H1 (cell line): ENCODE data around the gene RAPGEF5. TPM values are rescaled to one million over a fixed set of nuclear protein-coding genes. Genes with fewer than 3 reads are reported as not detected.

Source experiments
- CTCF ChIA-PET: fragments of 300-600 bp; sonication (Branson Sonifier 250); formaldehyde crosslinking; loops from one replicate; lab custom pipeline; 2021; ENCODE audit not compliant: partially characterized antibody; lab: Charles Lee
- POLR2A ChIA-PET: fragments of 300-600 bp; sonication (Branson Sonifier 250); formaldehyde crosslinking; loops from one replicate; lab custom pipeline; 2021; ENCODE audit warnings: inconsistent platforms; ENCODE audit not compliant: partially characterized antibody; lab: Charles Lee
- DNase-seq, 2 experiments: peaks; one replicate each; pipeline versions ENCODE4 v3.0.0 to v3.0.0-alpha.2; 2010 to 2022; ENCODE audit warnings: low spot score in 2 of 2, low read depth in 1 of 2, mixed read lengths in 1 of 2
- FAIRE-seq: peaks from 2 replicates; lab custom pipeline; 2011; peaks lifted over from hg19 to GRCh38; lab: Jason Lieb, UNC
- H2AFZ ChIP-seq: 2 replicates; pipeline ENCODE4 v1.8.1; 2012; ENCODE audit warnings: low read length, inconsistent platforms
- H2AK5ac ChIP-seq: 2 replicates; pipeline ENCODE4 v1.6.1; 2013; ENCODE audit warnings: low read depth, low read length
- H2BK120ac ChIP-seq: replicated peaks from 2 replicates; pipeline ENCODE3; 2013; ENCODE audit warnings: low read depth, low read length, inconsistent platforms
- H2BK12ac ChIP-seq: 2 replicates; pipeline ENCODE4 v1.6.1; 2013; ENCODE audit warnings: low read depth, low read length
- H2BK15ac ChIP-seq: 2 replicates; pipeline ENCODE4 v1.6.1; 2013; ENCODE audit warnings: low read length
- H2BK20ac ChIP-seq: 2 replicates; pipeline ENCODE4 v1.6.1; 2013; ENCODE audit warnings: low read length
- H2BK5ac ChIP-seq: 2 replicates; pipeline ENCODE4 v1.6.1; 2013; ENCODE audit warnings: low read depth, low read length
- H3K14ac ChIP-seq: 2 replicates; pipeline ENCODE4 v1.6.1; 2013; ENCODE audit warnings: inconsistent platforms; ENCODE audit not compliant: insufficient read length
- H3K18ac ChIP-seq: 2 replicates; pipeline ENCODE4 v1.6.1; 2013; ENCODE audit warnings: low read length; ENCODE audit errors: extremely low read depth
- H3K23ac ChIP-seq: 2 replicates; pipeline ENCODE4 v1.6.1; 2013; ENCODE audit warnings: inconsistent platforms; ENCODE audit not compliant: insufficient read length
- H3K23me2 ChIP-seq: 2 replicates; pipeline ENCODE4 v1.6.1; 2013; ENCODE audit warnings: low read depth, low read length
- H3K27ac ChIP-seq: 2 replicates; pipeline ENCODE4 v1.6.1; 2011; ENCODE audit warnings: low read depth, low read length, inconsistent platforms
- H3K27me3 ChIP-seq, 4 experiments: replicated peaks in 1 of 4; 1 replicate in 1 of 4; 2 replicates in 3 of 4; pipeline versions ENCODE4 v1.6.1 to v1.8.1; 2011 to 2013; ENCODE audit warnings: low read length in 3 of 4, mild to moderate bottlenecking in 3 of 4, inconsistent platforms in 2 of 4, mixed read lengths in 2 of 4, moderate library complexity in 1 of 4; ENCODE audit not compliant: control insufficient read depth in 3 of 4, insufficient read depth in 3 of 4; ENCODE audit errors: extremely low read depth in 1 of 4
- H3K36me3 ChIP-seq, 4 experiments: 2 replicates each; pipeline versions ENCODE4 v1.6.1 to v1.8.1; 2011 to 2013; ENCODE audit warnings: mild to moderate bottlenecking in 4 of 4, low read length in 3 of 4, moderate library complexity in 2 of 4, control low read depth in 1 of 4, inconsistent platforms in 1 of 4; ENCODE audit not compliant: insufficient read depth in 4 of 4, control insufficient read depth in 2 of 4
- H3K4ac ChIP-seq: replicated peaks from 2 replicates; pipeline ENCODE3; 2013; ENCODE audit warnings: low read length, low read depth, mixed read lengths, inconsistent platforms; ENCODE audit not compliant: insufficient read length
- H3K4me1 ChIP-seq, 4 experiments: replicated peaks in 1 of 4; 1 replicate in 1 of 4; 2 replicates in 3 of 4; pipeline versions ENCODE4 v1.6.1 to v1.8.1; 2011 to 2013; ENCODE audit warnings: low read length in 3 of 4, inconsistent platforms in 2 of 4, mixed read lengths in 1 of 4; ENCODE audit not compliant: insufficient read depth in 4 of 4, control insufficient read depth in 3 of 4
- H3K4me2 ChIP-seq, 2 experiments: 2 replicates each; pipeline versions ENCODE4 v1.6.1 to v1.8.1; 2011 to 2013; ENCODE audit warnings: low read depth in 2 of 2, low read length in 2 of 2, control low read depth in 1 of 2, inconsistent platforms in 1 of 2, mild to moderate bottlenecking in 1 of 2; ENCODE audit not compliant: insufficient read depth in 1 of 2
- H3K4me3 ChIP-seq, 4 experiments: fragments of 200-600, 300-600 bp in 1 of 4; sonication (generic), shearing (Covaris generic), sonication (Bioruptor Twin) in 1 of 4; 2 replicates each; pipeline versions ENCODE4 v1.5.1 to v1.8.1; 2011 to 2016; ENCODE audit warnings: low read length in 4 of 4, low read depth in 3 of 4, control low read depth in 2 of 4, inconsistent platforms in 2 of 4, mild to moderate bottlenecking in 2 of 4, mixed read lengths in 1 of 4, moderate library complexity in 1 of 4; ENCODE audit not compliant: insufficient read depth in 2 of 4; ENCODE audit errors: extremely low read depth in 1 of 4
- H3K56ac ChIP-seq: replicated peaks from 2 replicates; pipeline ENCODE3; 2013; ENCODE audit warnings: low read depth, mild to moderate bottlenecking, mixed read lengths, low read length, inconsistent platforms; ENCODE audit not compliant: insufficient read length
- H3K79me1 ChIP-seq: 2 replicates; pipeline ENCODE4 v1.6.1; 2013; ENCODE audit warnings: low read depth, low read length, control low read depth
- H3K79me2 ChIP-seq, 2 experiments: 2 replicates each; pipeline versions ENCODE4 v1.6.1 to v1.8.1; 2012 to 2013; ENCODE audit warnings: low read length in 2 of 2, mild to moderate bottlenecking in 2 of 2, inconsistent platforms in 1 of 2; ENCODE audit not compliant: insufficient read depth in 2 of 2, control insufficient read depth in 1 of 2
- H3K9ac ChIP-seq, 4 experiments: replicated peaks in 1 of 4; 1 replicate in 1 of 4; 2 replicates in 3 of 4; pipeline versions ENCODE4 v1.6.1 to v1.8.1; 2011 to 2013; ENCODE audit warnings: low read depth in 3 of 4, low read length in 3 of 4, control low read depth in 2 of 4, mild to moderate bottlenecking in 2 of 4, moderate library complexity in 2 of 4, inconsistent platforms in 1 of 4; ENCODE audit errors: extremely low read depth in 1 of 4
- H3K9me3 ChIP-seq, 2 experiments: 2 replicates each; pipeline versions ENCODE4 v1.6.1 to v1.8.1; 2012 to 2013; ENCODE audit warnings: mild to moderate bottlenecking in 2 of 2, moderate library complexity in 2 of 2, control low read depth in 1 of 2, inconsistent platforms in 1 of 2, low read depth in 1 of 2, low read length in 1 of 2, mixed read lengths in 1 of 2; ENCODE audit not compliant: insufficient read depth in 2 of 2
- H4K20me1 ChIP-seq, 2 experiments: replicated peaks in 1 of 2; 2 replicates each; pipeline versions ENCODE3 to v1.8.1; 2011 to 2013; ENCODE audit warnings: inconsistent platforms in 2 of 2, low read length in 2 of 2, mild to moderate bottlenecking in 1 of 2; ENCODE audit not compliant: insufficient read depth in 2 of 2, control insufficient read depth in 1 of 2
- H4K5ac ChIP-seq: 2 replicates; pipeline ENCODE4 v1.6.1; 2013; ENCODE audit warnings: low read length, low read depth, mixed read lengths, inconsistent platforms; ENCODE audit not compliant: insufficient read length
- H4K8ac ChIP-seq: 2 replicates; pipeline ENCODE4 v1.8.0; 2013; ENCODE audit warnings: mild to moderate bottlenecking, moderate library complexity, low read length, inconsistent platforms; ENCODE audit not compliant: insufficient read depth; ENCODE audit errors: extremely low read depth
- H4K91ac ChIP-seq: replicated peaks from 2 replicates; pipeline ENCODE3; 2013; ENCODE audit warnings: low read length, mixed read lengths, inconsistent platforms; ENCODE audit not compliant: insufficient read length
- BCL11A ChIP-seq, 2 experiments: IDR thresholded peaks; one replicate each; pipeline ENCODE4 v1.6.1; 2011; ENCODE audit warnings: low read depth in 2 of 2, low read length in 2 of 2, mild to moderate bottlenecking in 2 of 2
- CTCF ChIP-seq, 3 experiments: IDR thresholded peaks; 1 replicate in 2 of 3; 2 replicates in 1 of 3; pipeline versions ENCODE4 v1.5.1 to v1.6.1; 2011; ENCODE audit warnings: low read length in 3 of 3, mild to moderate bottlenecking in 3 of 3, inconsistent platforms in 2 of 3, low read depth in 1 of 3, moderate library complexity in 1 of 3; ENCODE audit not compliant: insufficient read depth in 1 of 3; ENCODE audit errors: control extremely low read depth in 1 of 3
- JUN ChIP-seq: IDR thresholded peaks from 2 replicates; pipeline ENCODE4 v1.6.1; 2011; ENCODE audit warnings: low read depth, mild to moderate bottlenecking, improper control_type of control experiment, low read length
- MAX ChIP-seq: IDR thresholded peaks from 2 replicates; pipeline ENCODE4 v1.6.1; 2012; ENCODE audit warnings: inconsistent platforms
- RAD21 ChIP-seq, 2 experiments: IDR thresholded peaks in 1 of 2; conservative IDR thresholded peaks in 1 of 2; 2 replicates each; pipeline ENCODE4 v1.6.1; 2011; ENCODE audit warnings: low read depth in 2 of 2, low read length in 2 of 2, improper control_type of control experiment in 1 of 2, inconsistent platforms in 1 of 2, mild to moderate bottlenecking in 1 of 2, moderate library complexity in 1 of 2
- TEAD4 ChIP-seq: IDR thresholded peaks from 2 replicates; pipeline ENCODE4 v1.6.1; 2012; ENCODE audit warnings: low read depth, low read length, inconsistent platforms, mixed read lengths
- WGBS, 2 experiments: shearing (Covaris generic) in 1 of 2; methylation state at CpG; one replicate each; pipeline versions ENCODE4 v1.1.6 to v1.1.7; 2013 to 2015; ENCODE audit warnings: low lambda C conversion rate in 2 of 2, mixed read lengths in 2 of 2, inconsistent platforms in 1 of 2, low coverage in 1 of 2, missing lambda C conversion rate in 1 of 2; ENCODE audit not compliant: insufficient replicate concordance in 2 of 2, insufficient coverage in 1 of 2, insufficient read length in 1 of 2; ENCODE audit errors: extremely low coverage in 1 of 2, missing lambda C conversion rate in 1 of 2; 5-methylcytosine and 5-hydroxymethylcytosine counted together
- polyA plus RNA-seq, 7 experiments: library from polyadenylated mRNA; depleted of rRNA in 3 of 7; stranded (reverse) in 5 of 7; unstranded in 2 of 7; fragments of >200 nt in 5 of 7; fragments of 200-250 nt in 2 of 7; gene quantifications; 1 replicate in 5 of 7; 2 replicates in 1 of 7; 4 replicates in 1 of 7; pipeline versions ENCODE4 v1.2.1 to v1.2.3, GENCODE V29; 2011 to 2013; ENCODE audit warnings: missing spikeins in 2 of 7, mixed read lengths in 2 of 7
- total RNA-seq: library from RNA; stranded (reverse); fragmentation: NEBNext Ultra II Directional; extraction: Animal tissue kit (Norgen Biotek cat#: 25700); gene quantifications from 2 replicates; pipeline ENCODE4 v1.2.1, GENCODE V29; 2021

RAPGEF5 gene
- total and polyA plus RNA-seq, 2 of the 8 experiments (the other 6 are each of a cell fraction or from before 2014, with no cell fraction given) = 4.4 to 22.9 TPM

GRCh38 chr7:22082553-22082885 is 274.4 kb downstream of the RAPGEF5 start:
- Histone ChIP-seq H3K27me3 (peaks cover 0 to 7% (median 6%) of the 10 kb centered on the region in 4 experiments; a peak in 5 of 7 replicates), H3K79me1 (no peaks in the 10 kb centered on the region), H3K4ac (no peak overlapping the region), H4K20me1 (no peaks in the 10 kb centered on the region), H3K18ac (no peak overlapping the region), H2BK120ac (peak overlapping the region; percentile 50), H3K9ac (no peak overlapping the region), H3K9me3 (peaks cover 0 to 6% of the 10 kb centered on the region in 2 experiments; a peak in 2 of 4 replicates), H2AFZ (peak overlapping the region; percentile 26; the same call in 1 of the 2 replicates), H2AK5ac (no peak overlapping the region), H3K4me3 (peak overlapping the region; percentile 21 to 75 (median 66); a peak in 7 of 8 replicates), H4K8ac (peak overlapping the region; percentile 93; the same call in 1 of the 2 replicates), H3K4me1 (peaks cover 0 to 3% (median 3%) of the 10 kb centered on the region in 4 experiments; a peak in 4 of 7 replicates), H3K14ac (no peak overlapping the region), H3K56ac (no peak overlapping the region), H2BK20ac (0 out of 2 replicates have a peak overlapping the region, but pooled peaks have one; percentile 2), H2BK15ac (no peak overlapping the region), H3K23me2 (peaks cover 3% of the 10 kb centered on the region; the same call in 1 of the 2 replicates), H3K27ac (no peak overlapping the region), H4K91ac (peak overlapping the region; percentile 44), H2BK5ac (0 out of 2 replicates have a peak overlapping the region, but pooled peaks have one; percentile 35), H4K5ac (peak overlapping the region; percentile 65), H3K79me2 (no peaks in the 10 kb centered on the region), H3K23ac (no peak overlapping the region), H3K36me3 (no peaks in the 10 kb centered on the region), H2BK12ac (no peak overlapping the region), H3K4me2 (peak overlapping the region; percentile 76 to 78)
- DNase-seq (no peak), FAIRE-seq (peak; percentile 62)
- ChIA-PET POLR2A (interaction anchor here (0.7 to 1.8 kb wide), 4 partner anchors 10 to 16 kb away, joined by 3 to 4 read pairs (median 3); no protein-coding TSS in a partner anchor), CTCF (interaction anchor here (0.5 to 6.1 kb wide), 25 partner anchors 8 to 933 kb away, joined by 3 to 36 read pairs (median 4); no protein-coding TSS in a partner anchor)
- TF ChIP-seq TEAD4 (peak; percentile 81), MAX (no peak), RAD21 (IDR thresholded peaks at IDR 0.05 in 1 of 2, conservative IDR thresholded peaks at IDR 0.05 in 1 of 2; ENCODE audit: low read depth in 2 of 2, low read length in 2 of 2) (no peak; a peak in 1 of 4 replicates), CTCF (IDR thresholded peaks at IDR 0.05; ENCODE audit: control extremely low read depth in 1 of 3, insufficient read depth in 1 of 3, low read depth in 1 of 3, low read length in 3 of 3) (peak; percentile 14 to 25 (median 18); a peak in 3 of 4 replicates), BCL11A (IDR thresholded peaks at IDR 0.05; ENCODE audit: low read depth in 2 of 2, low read length in 2 of 2) (no peak), JUN (no peak)
- WGBS, 2 experiments = 18% methylated on average over 10 of the region's 10 CpGs; no CpG with 5 or more reads in 1 of the 2 experiments
